Neural progenitor cell (in vitro differentiated cells): ENCODE data around the gene LRP1-AS. TPM values are rescaled to one million over a fixed set of nuclear protein-coding genes. Genes with fewer than 3 reads are reported as not detected.

Source experiments
- DNase-seq: peaks from one replicate; pipeline ENCODE4 v3.0.0-alpha.2; 2016; ENCODE audit warnings: low spot score
- H2AFZ ChIP-seq: fragments of 200-600 bp; sonication (generic); replicated peaks from 2 replicates; pipeline ENCODE4 v1.6.1; 2016; ENCODE audit warnings: antibody characterized with exemption
- H3F3A ChIP-seq: fragments of 200-600 bp; sonication (generic); 2 replicates; pipeline ENCODE4 v1.6.1; 2016; ENCODE audit warnings: antibody characterized with exemption, low read depth
- H3K27ac ChIP-seq: fragments of 200-600 bp; sonication (generic); 2 replicates; pipeline ENCODE4 v1.5.1; 2016; ENCODE audit warnings: mild to moderate bottlenecking
- H3K27me3 ChIP-seq: fragments of 200-600 bp; sonication (generic); 2 replicates; pipeline ENCODE4 v1.6.1; 2016; ENCODE audit warnings: mild to moderate bottlenecking, moderate library complexity
- H3K36me3 ChIP-seq: fragments of 200-600 bp; sonication (generic); 2 replicates; pipeline ENCODE4 v1.5.1; 2016
- H3K4me1 ChIP-seq: fragments of 200-600 bp; sonication (generic); 2 replicates; pipeline ENCODE4 v1.6.1; 2016; ENCODE audit warnings: mixed run types
- H3K4me2 ChIP-seq: fragments of 200-600 bp; sonication (generic); 2 replicates; pipeline ENCODE4 v1.6.1; 2016
- H3K4me3 ChIP-seq: fragments of 200-600 bp; sonication (generic); 2 replicates; pipeline ENCODE4 v1.5.1; 2016
- H3K79me2 ChIP-seq: fragments of 200-600 bp; sonication (generic); 2 replicates; pipeline ENCODE4 v1.6.1; 2016; ENCODE audit warnings: low read depth
- H3K9ac ChIP-seq: fragments of 200-600 bp; sonication (generic); 2 replicates; pipeline ENCODE4 v1.6.1; 2016
- H3K9me3 ChIP-seq: fragments of 200-600 bp; sonication (generic); 2 replicates; pipeline ENCODE4 v1.5.1; 2016; ENCODE audit warnings: low read depth
- H4K20me1 ChIP-seq: fragments of 200-600 bp; sonication (generic); 2 replicates; pipeline ENCODE4 v1.6.1; 2016; ENCODE audit warnings: low read depth
- H3K27ac Mint-ChIP-seq: 3 replicates; pipeline ENCODE4 v1.8.0; 2021; ENCODE audit warnings: mixed read lengths
- H3K27me3 Mint-ChIP-seq: 2 replicates; pipeline ENCODE4 v1.8.0; 2022; ENCODE audit warnings: low read depth, mild to moderate bottlenecking, inconsistent platforms, moderate library complexity, mixed read lengths; ENCODE audit not compliant: insufficient read depth
- H3K36me3 Mint-ChIP-seq: 3 replicates; pipeline ENCODE4 v1.8.0; 2021; ENCODE audit warnings: mixed read lengths
- H3K4me1 Mint-ChIP-seq: 3 replicates; pipeline ENCODE4 v1.8.0; 2021; ENCODE audit warnings: mixed read lengths
- H3K4me3 Mint-ChIP-seq: 3 replicates; pipeline ENCODE4 v1.8.0; 2021; ENCODE audit warnings: mild to moderate bottlenecking, moderate library complexity, mixed read lengths
- H3K9me3 Mint-ChIP-seq: 3 replicates; pipeline ENCODE4 v1.8.0; 2020; ENCODE audit warnings: mixed read lengths
- EZH2 ChIP-seq: fragments of 200-600 bp; sonication (generic); IDR thresholded peaks from 2 replicates; pipeline ENCODE4 v1.6.1; 2017; ENCODE audit warnings: antibody characterized with exemption, mild to moderate bottlenecking, moderate library complexity
- EZH2phosphoT487 ChIP-seq: fragments of 200-600 bp; sonication (generic); IDR thresholded peaks from 2 replicates; pipeline ENCODE4 v1.6.1; 2017; ENCODE audit warnings: antibody characterized with exemption
- total RNA-seq: library from RNA; depleted of rRNA; stranded (reverse); fragments of >200 nt; gene quantifications from 2 replicates; pipeline ENCODE4 v1.2.3, GENCODE V29; 2015; ENCODE audit warnings: low replicate concordance
- TF ChIP-seq, protein P1 (sequence below): fragments of 200-600 bp; sonication (generic); IDR thresholded peaks from 2 replicates; pipeline ENCODE4 v1.5.1; 2017; ENCODE audit warnings: antibody characterized with exemption, mild to moderate bottlenecking

Gene LRP1-AS
- total RNA-seq, 1 donor from 2014 or later, result not detected

DNA sequence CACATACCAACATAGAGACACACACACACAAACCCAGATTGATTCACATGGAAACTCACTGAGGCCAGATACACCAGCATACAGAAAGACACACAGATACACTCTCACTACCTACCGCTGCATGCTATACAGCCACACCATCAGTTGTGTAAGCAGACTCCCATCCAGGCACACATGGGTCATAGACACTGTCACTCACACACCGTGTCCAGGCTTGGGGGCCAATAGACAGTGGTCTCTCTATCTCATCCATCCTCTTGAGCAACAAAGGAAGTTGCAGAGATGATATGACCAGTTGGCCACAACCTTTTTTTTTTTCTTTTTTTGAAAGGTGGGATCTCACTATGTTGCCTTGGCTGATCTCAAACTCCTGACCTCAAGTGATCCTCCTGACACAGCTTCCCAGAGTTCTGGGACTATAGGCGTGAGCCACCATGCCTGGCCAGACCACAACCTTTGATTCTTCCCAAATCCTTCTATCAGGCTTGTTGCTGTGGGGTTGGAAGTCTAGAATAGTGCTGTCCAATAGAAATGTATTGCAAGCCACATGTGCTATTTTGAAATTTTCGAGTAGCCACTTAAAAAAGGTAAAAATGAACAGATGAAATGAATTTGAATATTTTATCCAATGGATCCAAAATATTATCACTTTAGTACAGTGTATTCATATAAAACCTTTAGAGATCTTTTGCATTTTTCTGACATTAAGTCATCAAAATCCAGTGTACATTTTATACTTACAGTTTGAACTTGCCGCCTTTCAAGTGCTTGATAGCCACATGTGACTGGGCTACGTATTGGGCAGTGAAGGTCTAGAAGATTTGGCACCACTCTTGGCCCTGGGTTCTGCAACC, 7.4 kb downstream of the LRP1-AS start:
- Mint-ChIP-seq H3K4me3 (no peak overlapping the region), H3K4me1 (peaks cover 44% of the 10 kb centered on the region), H3K27me3 (no peaks in the 10 kb centered on the region), H3K36me3 (peaks cover 26% of the 10 kb centered on the region), H3K9me3 (no peaks in the 10 kb centered on the region), H3K27ac (no peak overlapping the region)
- TF ChIP-seq, protein P1, sequence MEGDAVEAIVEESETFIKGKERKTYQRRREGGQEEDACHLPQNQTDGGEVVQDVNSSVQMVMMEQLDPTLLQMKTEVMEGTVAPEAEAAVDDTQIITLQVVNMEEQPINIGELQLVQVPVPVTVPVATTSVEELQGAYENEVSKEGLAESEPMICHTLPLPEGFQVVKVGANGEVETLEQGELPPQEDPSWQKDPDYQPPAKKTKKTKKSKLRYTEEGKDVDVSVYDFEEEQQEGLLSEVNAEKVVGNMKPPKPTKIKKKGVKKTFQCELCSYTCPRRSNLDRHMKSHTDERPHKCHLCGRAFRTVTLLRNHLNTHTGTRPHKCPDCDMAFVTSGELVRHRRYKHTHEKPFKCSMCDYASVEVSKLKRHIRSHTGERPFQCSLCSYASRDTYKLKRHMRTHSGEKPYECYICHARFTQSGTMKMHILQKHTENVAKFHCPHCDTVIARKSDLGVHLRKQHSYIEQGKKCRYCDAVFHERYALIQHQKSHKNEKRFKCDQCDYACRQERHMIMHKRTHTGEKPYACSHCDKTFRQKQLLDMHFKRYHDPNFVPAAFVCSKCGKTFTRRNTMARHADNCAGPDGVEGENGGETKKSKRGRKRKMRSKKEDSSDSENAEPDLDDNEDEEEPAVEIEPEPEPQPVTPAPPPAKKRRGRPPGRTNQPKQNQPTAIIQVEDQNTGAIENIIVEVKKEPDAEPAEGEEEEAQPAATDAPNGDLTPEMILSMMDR, result no peak
- TF ChIP-seq EZH2, result no peak
- no peak for TF ChIP-seq EZH2phosphoT487
- peaks cover 30% of the 10 kb centered on the region for H3K79me2 ChIP-seq
- no peak overlapping the region for H3K4me2 ChIP-seq
- no peaks in the 10 kb centered on the region for H3K9me3 ChIP-seq
- H3K9ac ChIP-seq, result no peak overlapping the region
- H2AFZ ChIP-seq, result no peak overlapping the region
- no peaks in the 10 kb centered on the region for H3K27me3 ChIP-seq
- peaks cover 54% of the 10 kb centered on the region for H4K20me1 ChIP-seq
- peaks cover 14% of the 10 kb centered on the region for H3K4me1 ChIP-seq
- H3K27ac ChIP-seq, result no peak overlapping the region
- H3K36me3 ChIP-seq, result no peaks in the 10 kb centered on the region
- no peak overlapping the region for H3K4me3 ChIP-seq
- DNase-seq, result no peak
- H3F3A ChIP-seq, result peaks cover 6% of the 10 kb centered on the region

DNA sequence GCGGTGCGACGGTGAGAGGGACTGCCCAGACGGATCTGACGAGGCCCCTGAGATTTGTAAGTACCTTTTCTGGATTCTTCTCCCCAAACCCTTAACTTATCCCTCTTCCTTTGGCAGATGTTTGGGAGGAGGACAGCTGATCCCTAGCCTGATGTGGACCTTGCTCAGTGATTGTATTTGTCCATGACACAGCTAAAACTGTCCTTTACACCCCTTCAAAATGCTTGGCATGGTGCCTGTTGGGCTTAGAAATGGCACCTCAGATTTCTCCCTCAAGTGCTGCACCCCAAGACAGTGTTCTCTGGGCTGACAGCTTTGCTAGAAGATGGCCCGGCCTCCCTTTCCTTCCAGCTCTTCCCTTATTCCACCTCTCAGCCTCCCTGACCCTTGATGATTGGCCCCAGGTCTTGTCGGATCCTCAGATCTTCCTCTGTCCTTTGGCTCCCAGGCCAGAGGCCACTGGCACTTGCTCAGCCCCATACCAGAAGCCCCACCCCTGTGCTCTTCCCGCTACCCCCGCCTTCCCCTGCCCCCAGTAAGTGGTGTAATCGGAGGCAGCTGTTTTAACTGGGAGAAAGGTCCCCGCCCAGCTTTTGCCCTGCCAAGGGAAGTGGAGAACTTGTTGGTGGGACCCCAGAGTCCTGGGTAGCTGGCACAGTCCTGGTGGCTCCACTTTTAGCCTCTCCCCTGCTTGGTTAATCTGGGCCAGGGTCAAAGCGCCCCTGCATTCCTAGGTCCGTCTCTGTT, 8.7 kb downstream of the LRP1-AS start:
- Histone ChIP-seq H3K9me3 (no peaks in the 10 kb centered on the region), H3K4me3 (no peak overlapping the region), H3K27me3 (no peaks in the 10 kb centered on the region), H3F3A (peaks cover 15% of the 10 kb centered on the region), H3K4me2 (no peak overlapping the region), H3K79me2 (peaks cover 41% of the 10 kb centered on the region), H2AFZ (no peak overlapping the region), H3K36me3 (no peaks in the 10 kb centered on the region), H4K20me1 (peaks cover 62% of the 10 kb centered on the region), H3K27ac (no peak overlapping the region), H3K9ac (no peak overlapping the region), H3K4me1 (peaks cover 17% of the 10 kb centered on the region)
- peaks cover 18% of the 10 kb centered on the region for H3K36me3 Mint-ChIP-seq
- peaks cover 54% of the 10 kb centered on the region for H3K4me1 Mint-ChIP-seq
- H3K9me3 Mint-ChIP-seq, result no peaks in the 10 kb centered on the region
- H3K4me3 Mint-ChIP-seq, result no peak overlapping the region
- no peaks in the 10 kb centered on the region for H3K27me3 Mint-ChIP-seq
- H3K27ac Mint-ChIP-seq, result no peak overlapping the region
- DNase-seq, result no peak
- no peak for TF ChIP-seq EZH2phosphoT487
- TF ChIP-seq, protein P1, result no peak
- no peak for TF ChIP-seq EZH2

DNA sequence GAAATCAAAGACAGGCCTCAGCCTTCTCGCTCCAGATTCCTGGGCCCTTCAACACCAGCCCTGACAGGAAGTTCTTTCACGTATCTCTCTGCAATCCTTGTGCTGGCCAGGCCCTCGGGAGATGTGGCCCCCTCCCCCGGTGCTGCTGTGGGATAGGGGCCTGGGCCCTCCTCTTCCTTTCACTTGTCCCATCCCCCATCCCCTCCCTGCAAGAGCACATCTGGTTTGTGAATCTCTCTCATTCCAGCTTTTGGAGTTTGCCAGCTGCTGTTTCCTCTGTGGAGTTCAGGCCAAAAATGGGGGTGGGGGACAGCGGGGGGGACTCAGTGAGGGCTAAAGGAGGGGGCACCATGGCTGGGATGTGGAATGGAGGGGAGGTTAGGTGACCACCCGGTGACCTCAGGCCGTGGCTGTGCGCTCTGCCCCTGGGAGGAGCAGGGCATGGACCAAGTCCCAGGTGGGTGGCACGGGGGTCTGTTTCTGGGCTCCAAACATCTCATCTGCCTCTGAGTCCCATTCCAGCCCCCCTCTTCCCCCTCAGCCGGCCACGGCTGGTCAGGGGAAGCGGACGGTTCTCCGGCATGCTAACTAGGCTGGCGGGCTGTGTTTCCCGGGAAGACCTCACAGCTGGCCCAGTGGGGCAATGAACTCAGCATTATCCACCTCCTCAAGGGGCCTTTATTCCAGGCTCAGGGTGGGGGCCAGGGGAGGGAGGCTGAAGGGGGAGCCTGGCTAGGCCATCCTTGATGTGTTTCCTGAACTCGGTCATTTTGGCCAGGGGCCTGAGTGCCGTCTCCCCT, 11.7 kb downstream of the LRP1-AS start:
- H3K36me3 Mint-ChIP-seq, result peaks cover 9% of the 10 kb centered on the region
- peaks cover 71% of the 10 kb centered on the region for H3K79me2 ChIP-seq
- H4K20me1 ChIP-seq, result peaks cover 83% of the 10 kb centered on the region
- no peaks in the 10 kb centered on the region for H3K27me3 ChIP-seq
- peak overlapping the region; percentile 63 for H3K27ac ChIP-seq
- peak overlapping the region; percentile 72 for H3K4me3 Mint-ChIP-seq
- no peaks in the 10 kb centered on the region for H3K9me3 Mint-ChIP-seq
- H2AFZ ChIP-seq, result no peak overlapping the region
- H3K4me1 ChIP-seq, result peaks cover 44% of the 10 kb centered on the region
- DNase-seq, result peak; percentile 65
- no peak overlapping the region for H3K27ac Mint-ChIP-seq
- peaks cover 25% of the 10 kb centered on the region for H3F3A ChIP-seq
- TF ChIP-seq, protein P1, result no peak
- no peak for TF ChIP-seq EZH2phosphoT487
- TF ChIP-seq EZH2, result no peak
- peak overlapping the region; percentile 69 for H3K4me2 ChIP-seq
- peak overlapping the region; percentile 24 for H3K4me3 ChIP-seq
- no peak overlapping the region for H3K9ac ChIP-seq
- peaks cover 2% of the 10 kb centered on the region for H3K27me3 Mint-ChIP-seq
- no peaks in the 10 kb centered on the region for H3K36me3 ChIP-seq
- no peaks in the 10 kb centered on the region for H3K9me3 ChIP-seq
- peaks cover 60% of the 10 kb centered on the region for H3K4me1 Mint-ChIP-seq
